NB4 (cell line): Measurements from ENCODE around the gene FARP1.

ENCODE experiments used
- DNase-seq: peaks from one replicate; pipeline ENCODE4 v3.0.0; 2010; ENCODE audit warnings: low read depth
- H3K4me3 ChIP-seq: one replicate; pipeline ENCODE4 v1.5.1; 2011; ENCODE audit warnings: mild to moderate bottlenecking, low read depth, low read length, moderate library complexity
- MAX ChIP-seq: IDR thresholded peaks from 2 replicates; pipeline ENCODE4 v1.6.1; 2011; ENCODE audit warnings: low read depth, low read length
- MYC ChIP-seq: IDR thresholded peaks from 2 replicates; pipeline ENCODE4 v1.6.1; 2011; ENCODE audit warnings: low read depth, low read length
- POLR2A ChIP-seq: IDR thresholded peaks from 2 replicates; pipeline ENCODE4 v1.6.1; 2011; ENCODE audit warnings: mild to moderate bottlenecking; ENCODE audit not compliant: insufficient read length; ENCODE audit errors: extremely low read depth
- TF ChIP-seq, protein P1 (sequence below): IDR thresholded peaks from one replicate; pipeline ENCODE4 v1.5.1; 2012; ENCODE audit warnings: low read depth, low read length

The FARP1 gene

GRCh38 chr13:98434060-98434459 is 291.2 kb downstream of the FARP1 start:
- no peak for TF ChIP-seq MYC
- TF ChIP-seq, protein P1, sequence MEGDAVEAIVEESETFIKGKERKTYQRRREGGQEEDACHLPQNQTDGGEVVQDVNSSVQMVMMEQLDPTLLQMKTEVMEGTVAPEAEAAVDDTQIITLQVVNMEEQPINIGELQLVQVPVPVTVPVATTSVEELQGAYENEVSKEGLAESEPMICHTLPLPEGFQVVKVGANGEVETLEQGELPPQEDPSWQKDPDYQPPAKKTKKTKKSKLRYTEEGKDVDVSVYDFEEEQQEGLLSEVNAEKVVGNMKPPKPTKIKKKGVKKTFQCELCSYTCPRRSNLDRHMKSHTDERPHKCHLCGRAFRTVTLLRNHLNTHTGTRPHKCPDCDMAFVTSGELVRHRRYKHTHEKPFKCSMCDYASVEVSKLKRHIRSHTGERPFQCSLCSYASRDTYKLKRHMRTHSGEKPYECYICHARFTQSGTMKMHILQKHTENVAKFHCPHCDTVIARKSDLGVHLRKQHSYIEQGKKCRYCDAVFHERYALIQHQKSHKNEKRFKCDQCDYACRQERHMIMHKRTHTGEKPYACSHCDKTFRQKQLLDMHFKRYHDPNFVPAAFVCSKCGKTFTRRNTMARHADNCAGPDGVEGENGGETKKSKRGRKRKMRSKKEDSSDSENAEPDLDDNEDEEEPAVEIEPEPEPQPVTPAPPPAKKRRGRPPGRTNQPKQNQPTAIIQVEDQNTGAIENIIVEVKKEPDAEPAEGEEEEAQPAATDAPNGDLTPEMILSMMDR, result no peak
- no peak for TF ChIP-seq POLR2A
- TF ChIP-seq MAX, result no peak
- H3K4me3 ChIP-seq, result no peak overlapping the region
- no peak for DNase-seq

- no peak overlapping the region for H3K4me3 ChIP-seq
- DNase-seq, result no peak
- TF ChIP-seq MAX (no peak), POLR2A (no peak), MYC (no peak)
- TF ChIP-seq, protein P1, result no peak
Observed at GRCh38 chr13:98435376-98435775, 292.5 kb downstream of the FARP1 start.

GRCh38 chr13:98436233-98436910 is 293.5 kb downstream of the FARP1 start:
- no peak overlapping the region for H3K4me3 ChIP-seq
- TF ChIP-seq MYC (no peak), POLR2A (no peak), MAX (no peak)
- TF ChIP-seq, protein P1, result no peak
- DNase-seq, result no peak

- TF ChIP-seq MAX (no peak), MYC (no peak), POLR2A (no peak)
- TF ChIP-seq, protein P1, result no peak
- no peak for DNase-seq
Observed at GRCh38 chr13:98438246-98439125, 295.6 kb downstream of the FARP1 start.

DNA sequence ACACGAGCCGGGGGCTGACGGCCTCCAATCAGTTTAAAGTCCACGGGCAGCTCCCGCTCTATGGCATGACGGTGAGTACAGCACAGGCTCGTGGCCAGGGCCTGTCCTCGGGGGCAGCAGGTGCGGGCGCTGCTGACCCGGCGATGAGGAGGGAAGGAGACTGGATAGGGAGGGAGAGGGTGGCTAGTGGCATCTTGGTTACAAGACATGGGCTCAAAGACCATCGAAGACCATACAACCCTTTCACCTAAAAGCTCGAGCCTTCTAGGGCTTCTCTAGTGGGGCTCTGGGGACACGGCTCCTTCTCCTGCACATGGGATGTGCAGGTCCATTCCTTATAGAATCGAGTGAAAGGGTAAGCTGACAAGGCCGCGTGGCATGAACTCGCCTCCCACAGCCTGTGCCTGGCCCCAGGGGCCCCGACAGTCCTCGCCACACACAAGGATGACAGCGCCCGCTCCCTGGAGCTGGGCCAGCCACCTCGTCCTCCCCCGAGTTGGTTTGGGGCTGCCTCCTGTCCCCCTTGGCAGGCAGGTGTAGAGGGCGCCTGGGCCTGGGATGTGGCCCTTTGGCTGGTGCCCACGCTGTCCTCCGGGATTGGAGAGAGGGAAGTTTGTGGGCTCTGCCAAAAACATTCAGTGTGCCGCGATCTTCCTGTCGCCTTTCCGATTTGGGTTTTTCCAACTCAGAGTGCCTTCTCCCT is 296.4 kb downstream of the FARP1 start:
- no peak for DNase-seq
- TF ChIP-seq MYC, result no peak
- no peak for TF ChIP-seq POLR2A
- TF ChIP-seq MAX, result no peak
- TF ChIP-seq, protein P1, result no peak
- no peak overlapping the region for H3K4me3 ChIP-seq

More at GRCh38 chr13:98438246-98439125, 295.6 kb downstream of the FARP1 start:
- H3K4me3 ChIP-seq, result no peak overlapping the region
